Measurements from ENCODE around the gene ADGRD2. TPM values are rescaled to one million over a fixed set of nuclear protein-coding genes. Genes with fewer than 3 reads are reported as not detected.

ADGRD2 gene
- total and polyA plus RNA-seq, 2 of the 13 experiments (the other 11 are each of a cell fraction or from before 2014, with no cell fraction given) = not detected

GRCh38 chr9:124507880-124508423 is 57.7 kb downstream of the ADGRD2 start (continued):
- TF ChIP-seq GABPA (IDR thresholded peaks at IDR 0.05; ENCODE audit: low read depth, low read length) (no peak), GABPA (CRISPR knock-in tag; IDR thresholded peaks at IDR 0.05; ENCODE audit: low read depth) (peak; percentile 48; the same call in 1 of the 2 replicates), MED1 (CRISPR knock-in tag; IDR thresholded peaks at IDR 0.05) (no peak), SMYD3 (CRISPR knock-in tag; IDR thresholded peaks at IDR 0.05) (no peak), ZNF552 (CRISPR knock-in tag; IDR thresholded peaks at IDR 0.05; ENCODE audit: borderline replicate concordance) (no peak), PLSCR1 (CRISPR knock-in tag; IDR thresholded peaks at IDR 0.05; ENCODE audit: borderline replicate concordance) (no peak), ZBTB43 (CRISPR knock-in tag; conservative IDR thresholded peaks at IDR 0.05) (no peak), ZNF383 (CRISPR knock-in tag; IDR thresholded peaks at IDR 0.05; ENCODE audit: borderline replicate concordance) (no peak), ZNF775 (CRISPR knock-in tag; IDR thresholded peaks at IDR 0.05; ENCODE audit: borderline replicate concordance) (no peak), CREB1 (IDR thresholded peaks at IDR 0.05) (no peak), CREB1 (CRISPR knock-in tag; IDR thresholded peaks at IDR 0.05) (no peak), ZNF850 (CRISPR knock-in tag; conservative IDR thresholded peaks at IDR 0.05) (no peak), SETDB1 (CRISPR knock-in tag; IDR thresholded peaks at IDR 0.05; ENCODE audit: borderline replicate concordance) (no peak), HOXA7 (CRISPR knock-in tag; IDR thresholded peaks at IDR 0.05) (no peak), TP53 (CRISPR knock-in tag; conservative IDR thresholded peaks at IDR 0.05) (no peak), PHF21A (CRISPR knock-in tag; IDR thresholded peaks at IDR 0.05) (no peak), ZNF343 (CRISPR knock-in tag; IDR thresholded peaks at IDR 0.05) (no peak), ETS1 (CRISPR knock-in tag; IDR thresholded peaks at IDR 0.05) (no peak)
- TF ChIP-seq, protein P1, sequence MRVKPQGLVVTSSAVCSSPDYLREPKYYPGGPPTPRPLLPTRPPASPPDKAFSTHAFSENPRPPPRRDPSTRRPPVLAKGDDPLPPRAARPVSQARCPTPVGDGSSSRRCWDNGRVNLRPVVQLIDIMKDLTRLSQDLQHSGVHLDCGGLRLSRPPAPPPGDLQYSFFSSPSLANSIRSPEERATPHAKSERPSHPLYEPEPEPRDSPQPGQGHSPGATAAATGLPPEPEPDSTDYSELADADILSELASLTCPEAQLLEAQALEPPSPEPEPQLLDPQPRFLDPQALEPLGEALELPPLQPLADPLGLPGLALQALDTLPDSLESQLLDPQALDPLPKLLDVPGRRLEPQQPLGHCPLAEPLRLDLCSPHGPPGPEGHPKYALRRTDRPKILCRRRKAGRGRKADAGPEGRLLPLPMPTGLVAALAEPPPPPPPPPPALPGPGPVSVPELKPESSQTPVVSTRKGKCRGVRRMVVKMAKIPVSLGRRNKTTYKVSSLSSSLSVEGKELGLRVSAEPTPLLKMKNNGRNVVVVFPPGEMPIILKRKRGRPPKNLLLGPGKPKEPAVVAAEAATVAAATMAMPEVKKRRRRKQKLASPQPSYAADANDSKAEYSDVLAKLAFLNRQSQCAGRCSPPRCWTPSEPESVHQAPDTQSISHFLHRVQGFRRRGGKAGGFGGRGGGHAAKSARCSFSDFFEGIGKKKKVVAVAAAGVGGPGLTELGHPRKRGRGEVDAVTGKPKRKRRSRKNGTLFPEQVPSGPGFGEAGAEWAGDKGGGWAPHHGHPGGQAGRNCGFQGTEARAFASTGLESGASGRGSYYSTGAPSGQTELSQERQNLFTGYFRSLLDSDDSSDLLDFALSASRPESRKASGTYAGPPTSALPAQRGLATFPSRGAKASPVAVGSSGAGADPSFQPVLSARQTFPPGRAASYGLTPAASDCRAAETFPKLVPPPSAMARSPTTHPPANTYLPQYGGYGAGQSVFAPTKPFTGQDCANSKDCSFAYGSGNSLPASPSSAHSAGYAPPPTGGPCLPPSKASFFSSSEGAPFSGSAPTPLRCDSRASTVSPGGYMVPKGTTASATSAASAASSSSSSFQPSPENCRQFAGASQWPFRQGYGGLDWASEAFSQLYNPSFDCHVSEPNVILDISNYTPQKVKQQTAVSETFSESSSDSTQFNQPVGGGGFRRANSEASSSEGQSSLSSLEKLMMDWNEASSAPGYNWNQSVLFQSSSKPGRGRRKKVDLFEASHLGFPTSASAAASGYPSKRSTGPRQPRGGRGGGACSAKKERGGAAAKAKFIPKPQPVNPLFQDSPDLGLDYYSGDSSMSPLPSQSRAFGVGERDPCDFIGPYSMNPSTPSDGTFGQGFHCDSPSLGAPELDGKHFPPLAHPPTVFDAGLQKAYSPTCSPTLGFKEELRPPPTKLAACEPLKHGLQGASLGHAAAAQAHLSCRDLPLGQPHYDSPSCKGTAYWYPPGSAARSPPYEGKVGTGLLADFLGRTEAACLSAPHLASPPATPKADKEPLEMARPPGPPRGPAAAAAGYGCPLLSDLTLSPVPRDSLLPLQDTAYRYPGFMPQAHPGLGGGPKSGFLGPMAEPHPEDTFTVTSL (CRISPR knock-in tag; IDR thresholded peaks at IDR 0.05; ENCODE audit: borderline replicate concordance) = no peak

Data from HepG2 (cell line).